Measurements from ENCODE around the gene TNRC6C. TPM values are rescaled to one million over a fixed set of nuclear protein-coding genes. Genes with fewer than 3 reads are reported as not detected.

TNRC6C gene
- total and polyA plus RNA-seq, 2 of the 13 experiments (the other 11 are each of a cell fraction or from before 2014, with no cell fraction given): 0.66 to 4.9 TPM

GRCh38 chr17:77962348-77962747 is 3.8 kb downstream of the TNRC6C start:
- FAIRE-seq (no peak), DNase-seq (ENCODE audit: low spot score) (no peak), ATAC-seq (no peak)
- in situ Hi-C loops (cut with HindIII; ENCODE audit: extremely low pct_ligation_motif_present, low pct_unique_long_range_greater_than_20kb) (no loop called here), intact Hi-C loops (cut with micrococcal nuclease; ENCODE audit: unreplicated experiment) (no loop called here)
- Histone ChIP-seq H2AFZ (ENCODE audit: low read length) (no peak overlapping the region), H3K27me3 (ENCODE audit: control insufficient read depth in 1 of 2, insufficient read depth in 2 of 2, low read length in 2 of 2) (peaks cover 0 to 5% of the 10 kb centered on the region in 2 experiments; a peak in 3 of 5 replicates), H3K9ac (ENCODE audit: insufficient read depth, low read depth, low read length) (no peak overlapping the region), H4K20me1 (ENCODE audit: insufficient read depth, low read length) (peaks cover 23% of the 10 kb centered on the region), H3K4me2 (ENCODE audit: low read depth, low read length) (no peak overlapping the region), H3K4me1 (ENCODE audit: insufficient read depth, low read length) (peaks cover 38% of the 10 kb centered on the region), H3K4me3 (replicated peaks in 1 of 3; ENCODE audit: insufficient read depth in 1 of 3, low read depth in 2 of 3, low read length in 3 of 3) (no peak overlapping the region), H3K36me3 (replicated peaks in 1 of 2; ENCODE audit: control insufficient read depth in 1 of 2, insufficient read depth in 2 of 2, low read length in 2 of 2) (no peaks in the 10 kb centered on the region), H3K27ac (ENCODE audit: extremely low read length, insufficient read depth, low read length) (no peak overlapping the region), H3K9me3 (ENCODE audit: low read length) (no peaks in the 10 kb centered on the region), H3K79me2 (ENCODE audit: insufficient read depth, low read length) (peaks cover 65% of the 10 kb centered on the region)
- BruUV-seq (replicated peaks): no TSS peak
- POLR2A ChIA-PET: interaction anchor here (0.6 to 1.0 kb wide), 2 partner anchors 420 to 1203 kb away, joined by 3 to 4 read pairs; no protein-coding TSS in a partner anchor
- WGBS (ENCODE audit: low lambda C conversion rate): 83% methylated on average over 6 of the region's 6 CpGs
- TF ChIP-seq IRF2 (CRISPR knock-in tag; IDR thresholded peaks at IDR 0.05): no peak
- TF ChIP-seq CHD2 (IDR thresholded peaks at IDR 0.05; ENCODE audit: low read depth, low read length): no peak
- TF ChIP-seq IRF1 (CRISPR knock-in tag; IDR thresholded peaks at IDR 0.05; ENCODE audit: low read depth): no peak
- TF ChIP-seq KLF12 (CRISPR knock-in tag; IDR thresholded peaks at IDR 0.05; ENCODE audit: borderline replicate concordance): no peak
- TF ChIP-seq FOSL2 (CRISPR knock-in tag; IDR thresholded peaks at IDR 0.05): no peak
- no peak for TF ChIP-seq NONO (IDR thresholded peaks at IDR 0.05)
- no peak for TF ChIP-seq NONO (CRISPR knock-in tag; conservative IDR thresholded peaks at IDR 0.05)
- no peak for TF ChIP-seq ZSCAN21 (CRISPR knock-in tag; IDR thresholded peaks at IDR 0.05; ENCODE audit: borderline replicate concordance)
- CTCF ChIA-PET (ENCODE audit: low intra/inter-chr PET ratio, low total read pairs): no interaction called here

GRCh38 chr17:77963441-77963840 is 4.9 kb downstream of the TNRC6C start:
- peak; percentile 54 for ATAC-seq
- H3K4me3 ChIP-seq (replicated peaks in 1 of 3; ENCODE audit: insufficient read depth in 1 of 3, low read depth in 2 of 3, low read length in 3 of 3): no peak overlapping the region
- no peak overlapping the region for H3K27ac ChIP-seq (ENCODE audit: extremely low read length, insufficient read depth, low read length)
- H2AFZ ChIP-seq (ENCODE audit: low read length): no peak overlapping the region
- H3K27me3 ChIP-seq (ENCODE audit: control insufficient read depth in 1 of 2, insufficient read depth in 2 of 2, low read length in 2 of 2): no peaks in the 10 kb centered on the region
- ChIA-PET CTCF (ENCODE audit: low intra/inter-chr PET ratio, low total read pairs) (no interaction called here), POLR2A (interaction anchor here (1.0 to 1.5 kb wide), 2 partner anchors 421 to 514 kb away, joined by 3 read pairs; no protein-coding TSS in a partner anchor)
- intact Hi-C loops (cut with micrococcal nuclease; ENCODE audit: unreplicated experiment) (no loop called here), in situ Hi-C loops (cut with HindIII; ENCODE audit: extremely low pct_ligation_motif_present, low pct_unique_long_range_greater_than_20kb) (no loop called here)
- H4K20me1 ChIP-seq (ENCODE audit: insufficient read depth, low read length): peaks cover 23% of the 10 kb centered on the region
- DNase-seq (ENCODE audit: low spot score): peak; percentile 75
- no peaks in the 10 kb centered on the region for H3K9me3 ChIP-seq (ENCODE audit: low read length)
- WGBS (ENCODE audit: low lambda C conversion rate): 89% methylated on average over 2 of the region's 2 CpGs
- peaks cover 68% of the 10 kb centered on the region for H3K79me2 ChIP-seq (ENCODE audit: insufficient read depth, low read length)
- H3K9ac ChIP-seq (ENCODE audit: insufficient read depth, low read depth, low read length): no peak overlapping the region
- FAIRE-seq: peak; percentile 21
- peaks cover 32% of the 10 kb centered on the region for H3K4me1 ChIP-seq (ENCODE audit: insufficient read depth, low read length)
- no TSS peak for BruUV-seq (replicated peaks)
- H3K36me3 ChIP-seq (replicated peaks in 1 of 2; ENCODE audit: control insufficient read depth in 1 of 2, insufficient read depth in 2 of 2, low read length in 2 of 2): no peaks in the 10 kb centered on the region
- H3K4me2 ChIP-seq (ENCODE audit: low read depth, low read length): no peak overlapping the region
- TF ChIP-seq CHD2 (IDR thresholded peaks at IDR 0.05; ENCODE audit: low read depth, low read length): no peak
- TF ChIP-seq FIP1L1 (IDR thresholded peaks at IDR 0.05; ENCODE audit: borderline replicate concordance, insufficient read depth, low read depth, low read length): no peak
- 0 out of 2 replicates have a peak, but pooled peaks have one; percentile 26 for TF ChIP-seq MTF1 (CRISPR knock-in tag; IDR thresholded peaks at IDR 0.05)
- no peak for TF ChIP-seq IRF9 (CRISPR knock-in tag; IDR thresholded peaks at IDR 0.05; ENCODE audit: borderline replicate concordance)
- TF ChIP-seq REPIN1 (CRISPR knock-in tag; IDR thresholded peaks at IDR 0.05; ENCODE audit: borderline replicate concordance, low read depth): no peak
- no peak for TF ChIP-seq REL (CRISPR knock-in tag; conservative IDR thresholded peaks at IDR 0.05)
